Osteoblast (primary cell): ENCODE measurements around the gene SEPHS1. TPM values are rescaled to one million over a fixed set of nuclear protein-coding genes. Genes with fewer than 3 reads are reported as not detected.

ENCODE experiments used
- DNase-seq: peaks from one replicate; pipeline ENCODE4 v3.0.0; 2011; ENCODE audit warnings: low spot score, mixed read lengths; ENCODE audit not compliant: insufficient read length; ENCODE audit errors: missing footprints
- H2AFZ ChIP-seq: 2 replicates; pipeline ENCODE4 v1.6.0; 2011; ENCODE audit warnings: mild to moderate bottlenecking, low read length
- H3K27ac ChIP-seq: 2 replicates; pipeline ENCODE4 v1.5.1; 2011; ENCODE audit warnings: mild to moderate bottlenecking, low read depth, low read length, moderate library complexity
- H3K27me3 ChIP-seq: 2 replicates; pipeline ENCODE4 v1.6.0; 2012; ENCODE audit warnings: mild to moderate bottlenecking, control low read depth, inconsistent platforms, low read length, moderate library complexity; ENCODE audit not compliant: insufficient read depth
- H3K36me3 ChIP-seq: 2 replicates; pipeline ENCODE4 v1.5.1; 2011; ENCODE audit warnings: mild to moderate bottlenecking, low read length, control low read depth, moderate library complexity; ENCODE audit not compliant: insufficient read depth
- H3K4me1 ChIP-seq: 2 replicates; pipeline ENCODE4 v1.5.1; 2011; ENCODE audit warnings: mild to moderate bottlenecking, low read length, control low read depth, moderate library complexity; ENCODE audit not compliant: insufficient read depth
- H3K4me2 ChIP-seq: 2 replicates; pipeline ENCODE4 v1.6.0; 2011; ENCODE audit warnings: mild to moderate bottlenecking, low read length; ENCODE audit not compliant: insufficient read depth
- H3K4me3 ChIP-seq: fragments of 200-600 bp; sonication (generic); 3 replicates; pipeline ENCODE4 v1.5.1; 2012; ENCODE audit warnings: mild to moderate bottlenecking, low read length, inconsistent platforms; ENCODE audit not compliant: insufficient read depth
- H3K79me2 ChIP-seq: 2 replicates; pipeline ENCODE4 v1.6.0; 2012; ENCODE audit warnings: mild to moderate bottlenecking, low read length, control low read depth, inconsistent platforms; ENCODE audit not compliant: insufficient read depth
- H3K9me3 ChIP-seq: 2 replicates; pipeline ENCODE4 v1.5.1; 2011; ENCODE audit warnings: low read depth, low read length, control low read depth
- H4K20me1 ChIP-seq: 2 replicates; pipeline ENCODE4 v1.6.0; 2012; ENCODE audit warnings: mild to moderate bottlenecking, low read length, control low read depth; ENCODE audit not compliant: insufficient read depth
- CTCF ChIP-seq: IDR thresholded peaks from 2 replicates; pipeline ENCODE4 v1.5.1; 2011; ENCODE audit warnings: mild to moderate bottlenecking, low read depth, low read length, moderate library complexity; ENCODE audit errors: extremely low read depth
- total RNA-seq: library from RNA; depleted of rRNA; stranded (reverse); fragments of >200 nt; gene quantifications from 2 replicates; pipeline ENCODE4 v1.2.3, GENCODE V29; 2012

The SEPHS1 gene
- total RNA-seq, 1 donor, result 31.1 TPM

GRCh38 chr10:13365243-13365642 lies 17.1 kb upstream of the SEPHS1 start:
- no peaks in the 10 kb centered on the region for H3K79me2 ChIP-seq
- H3K27ac ChIP-seq, result no peak overlapping the region
- H2AFZ ChIP-seq, result no peak overlapping the region
- H3K4me3 ChIP-seq, result no peak overlapping the region
- no peak overlapping the region for H3K4me2 ChIP-seq
- no peaks in the 10 kb centered on the region for H3K27me3 ChIP-seq
- TF ChIP-seq CTCF, result no peak
- no peaks in the 10 kb centered on the region for H3K4me1 ChIP-seq
- no peaks in the 10 kb centered on the region for H3K36me3 ChIP-seq
- H3K9me3 ChIP-seq, result no peaks in the 10 kb centered on the region
- no peaks in the 10 kb centered on the region for H4K20me1 ChIP-seq
- DNase-seq, result no peak

- Histone ChIP-seq H4K20me1 (no peaks in the 10 kb centered on the region), H3K4me2 (no peak overlapping the region), H3K79me2 (no peaks in the 10 kb centered on the region), H3K36me3 (no peaks in the 10 kb centered on the region), H3K4me1 (no peaks in the 10 kb centered on the region), H3K9me3 (no peaks in the 10 kb centered on the region), H2AFZ (no peak overlapping the region), H3K27me3 (peaks cover 2% of the 10 kb centered on the region), H3K27ac (no peak overlapping the region), H3K4me3 (no peak overlapping the region)
- no peak for TF ChIP-seq CTCF
- DNase-seq, result no peak
Observed at GRCh38 chr10:13360587-13360986, 12.5 kb upstream of the SEPHS1 start.

GRCh38 chr10:13356392-13356791 lies 8.3 kb upstream of the SEPHS1 start:
- no peak overlapping the region for H3K4me2 ChIP-seq
- H3K4me3 ChIP-seq, result no peak overlapping the region
- no peak for TF ChIP-seq CTCF
- H3K27ac ChIP-seq, result no peak overlapping the region
- no peak for DNase-seq
- no peaks in the 10 kb centered on the region for H4K20me1 ChIP-seq
- H3K79me2 ChIP-seq, result no peaks in the 10 kb centered on the region
- H2AFZ ChIP-seq, result no peak overlapping the region
- peaks cover 26% of the 10 kb centered on the region for H3K27me3 ChIP-seq
- H3K36me3 ChIP-seq, result no peaks in the 10 kb centered on the region
- H3K4me1 ChIP-seq, result no peaks in the 10 kb centered on the region
- no peaks in the 10 kb centered on the region for H3K9me3 ChIP-seq

- Histone ChIP-seq H4K20me1 (no peaks in the 10 kb centered on the region), H3K27me3 (peaks cover 38% of the 10 kb centered on the region), H3K27ac (no peak overlapping the region), H3K4me1 (peaks cover 6% of the 10 kb centered on the region), H3K36me3 (no peaks in the 10 kb centered on the region), H3K4me3 (no peak overlapping the region), H2AFZ (no peak overlapping the region), H3K9me3 (no peaks in the 10 kb centered on the region), H3K4me2 (no peak overlapping the region), H3K79me2 (no peaks in the 10 kb centered on the region)
- no peak for DNase-seq
- no peak for TF ChIP-seq CTCF
Observed at GRCh38 chr10:13354783-13355182, 6.7 kb upstream of the SEPHS1 start.
